GM19035 (cell line): Measurements from ENCODE around the gene SPAG9.

ENCODE experiments used
- ATAC-seq: cut with Tn5 transposase; IDR thresholded peaks from one replicate; pipeline ENCODE4 v1.9.1; 2021; ENCODE audit not compliant: unreplicated experiment

Gene SPAG9

GRCh38 chr17:50919321-50920040 is 201.2 kb downstream of the SPAG9 start:
- ATAC-seq, result peak; percentile 46

- no peak for ATAC-seq
These were observed 201.8 kb downstream of the SPAG9 start for GRCh38 chr17:50918933-50919296.

GRCh38 chr17:50918071-50918932 is 202.4 kb downstream of the SPAG9 start:
- ATAC-seq, result no peak

- peak; percentile 79 for ATAC-seq
These were observed 203.3 kb downstream of the SPAG9 start for GRCh38 chr17:50917418-50917743.

- ATAC-seq, result no peak
These were observed 203.8 kb downstream of the SPAG9 start for GRCh38 chr17:50916708-50917417.

- no peak for ATAC-seq
These were observed 204.5 kb downstream of the SPAG9 start for GRCh38 chr17:50916026-50916707.

GRCh38 chr17:50914505-50915063 is 206.1 kb downstream of the SPAG9 start:
- no peak for ATAC-seq

- no peak for ATAC-seq
These were observed 207.5 kb downstream of the SPAG9 start for GRCh38 chr17:50913120-50913519.
